Measurements from ENCODE around the gene LENG8.

- TF ChIP-seq ZBTB33 (IDR thresholded peaks at IDR 0.05; ENCODE audit: extremely low read depth, insufficient replicate concordance, low read length) (no peak), POLR2A (IDR thresholded peaks at IDR 0.05; ENCODE audit: borderline replicate concordance, extremely low read depth, insufficient read depth, insufficient read length) (no peak), CTCF (IDR thresholded peaks at IDR 0.05 in 2 of 3, conservative IDR thresholded peaks at IDR 0.05 in 1 of 3; ENCODE audit: borderline replicate concordance in 1 of 3, insufficient read depth in 1 of 3, low read depth in 2 of 3, low read length in 2 of 3) (no peak), FOSL1 (IDR thresholded peaks at IDR 0.05; ENCODE audit: low read depth) (no peak), EZH2phosphoT487 (IDR thresholded peaks at IDR 0.05; ENCODE audit: borderline replicate concordance) (no peak), YY1 (IDR thresholded peaks at IDR 0.05; ENCODE audit: extremely low read depth, insufficient replicate concordance, low read depth, low read length) (no peak)
These were observed 4.3 kb upstream of the LENG8 start for GRCh38 chr19:54444737-54445136.

Measured in HCT116 (cell line).